NCI-H2196 treated with DMSO at 0.1 percent for 48 hours (cell line): ENCODE data around the gene IL1RAPL1.

Experiments
- DNase-seq: peaks from one replicate; lab custom pipeline; 2025; ENCODE audit not compliant: unreplicated experiment; lab: John Stamatoyannopoulos, UW

The IL1RAPL1 gene

DNA sequence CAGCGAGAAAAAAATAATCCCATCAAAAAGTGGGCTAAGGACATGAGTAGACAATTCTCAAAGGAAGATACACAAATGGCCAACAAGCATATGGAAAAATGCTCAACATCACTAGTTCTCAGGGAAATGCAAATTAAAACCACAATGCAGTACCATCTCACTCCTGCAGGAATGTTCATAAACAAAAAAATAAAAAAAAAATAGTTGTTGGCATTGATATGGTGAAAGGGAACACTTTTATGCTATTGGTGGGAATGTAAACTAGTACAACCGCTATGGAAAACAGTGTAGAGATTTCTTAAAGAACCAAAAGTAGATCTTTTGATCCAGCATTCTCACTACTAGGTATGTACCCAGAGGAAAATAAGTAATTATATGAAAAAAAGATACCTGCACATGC is 1119.8 kb downstream of the IL1RAPL1 start:
- no peak for DNase-seq

DNA sequence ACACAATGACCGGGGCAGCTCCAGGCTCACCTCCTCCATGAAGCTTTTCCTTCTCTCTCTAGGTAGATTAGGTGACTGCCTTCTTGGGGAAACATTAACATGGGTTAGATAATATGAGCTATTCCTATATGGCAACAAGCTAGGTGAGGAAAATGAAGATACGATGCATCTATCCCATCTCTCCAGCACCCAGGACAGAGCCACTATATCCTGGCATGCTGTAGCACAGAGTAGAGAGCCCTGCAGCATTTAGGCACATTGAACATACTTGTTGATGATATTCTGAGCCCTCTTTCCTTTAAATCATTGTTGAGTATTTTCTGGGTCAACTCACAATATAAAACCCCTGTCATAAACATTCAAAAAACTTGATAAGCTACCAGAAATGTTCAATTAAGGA is 1133.9 kb downstream of the IL1RAPL1 start:
- no peak for DNase-seq

GRCh38 chrX:29724316-29724715 is 1137.1 kb downstream of the IL1RAPL1 start:
- DNase-seq, result no peak

DNA sequence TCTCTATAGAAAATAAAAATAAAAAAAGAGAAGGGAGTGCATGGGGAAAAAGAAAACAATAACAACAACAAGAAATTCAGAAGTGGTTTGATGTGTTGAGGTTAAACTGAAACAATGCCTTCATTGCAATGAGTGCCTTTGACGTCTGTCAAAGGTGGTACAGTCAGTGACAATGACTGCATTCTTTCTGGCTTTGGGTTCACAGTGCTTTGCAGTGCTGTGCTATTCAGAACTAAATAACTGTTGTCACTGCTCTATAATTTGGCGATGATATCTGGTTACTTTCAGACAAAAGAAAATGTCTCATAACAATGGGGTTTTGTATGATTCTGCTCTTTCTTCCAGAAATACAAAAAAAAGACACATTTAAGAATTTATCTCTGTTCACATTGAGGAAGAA is 1139.6 kb downstream of the IL1RAPL1 start:
- DNase-seq, result no peak

DNA sequence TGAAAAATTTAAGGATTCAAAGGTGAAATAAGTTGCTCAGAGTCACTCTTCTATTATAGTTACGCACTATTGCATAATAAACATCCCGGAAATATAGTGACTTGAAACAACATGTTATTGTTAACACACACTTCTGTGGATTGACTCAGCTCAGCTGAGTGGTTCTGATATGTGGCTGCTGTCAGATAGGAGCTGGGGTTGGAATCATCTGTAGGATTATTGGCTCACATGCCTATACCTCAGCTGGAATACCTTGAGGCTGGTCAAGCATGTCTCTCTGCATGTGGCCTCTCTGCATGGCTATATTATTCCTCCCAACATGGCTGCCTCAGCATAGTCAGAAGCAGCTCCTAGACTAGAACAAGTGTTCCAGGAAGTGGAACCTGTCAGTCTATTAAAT is 1141.4 kb downstream of the IL1RAPL1 start:
- no peak for DNase-seq

- DNase-seq, result no peak
Measured at GRCh38 chrX:29744966-29745365, 1157.7 kb downstream of the IL1RAPL1 start.

DNA sequence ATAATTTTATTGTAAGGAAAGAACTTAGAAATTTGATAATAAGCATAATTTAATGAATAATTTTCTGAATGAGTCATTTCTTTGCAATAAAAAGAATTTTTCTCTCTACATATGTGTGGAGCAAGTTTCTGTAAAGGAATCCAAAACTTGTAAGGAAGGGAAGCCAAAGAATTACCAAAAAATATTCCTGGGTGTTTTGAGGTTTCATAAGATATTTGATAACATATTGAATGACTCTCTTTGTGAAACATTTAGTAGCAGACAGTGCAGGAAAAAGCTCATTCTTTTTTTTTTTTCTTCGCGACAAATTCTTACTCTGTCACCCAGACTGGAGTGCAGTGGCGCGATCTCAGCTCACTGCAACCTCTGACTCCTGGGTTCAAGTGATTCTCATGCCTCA is 1159.1 kb downstream of the IL1RAPL1 start:
- no peak for DNase-seq

GRCh38 chrX:29762006-29762405 is 1174.8 kb downstream of the IL1RAPL1 start:
- DNase-seq, result no peak

- DNase-seq, result no peak
Measured at GRCh38 chrX:29775890-29776289, 1188.6 kb downstream of the IL1RAPL1 start.

- no peak for DNase-seq
Measured at GRCh38 chrX:29787656-29788055, 1200.4 kb downstream of the IL1RAPL1 start.

GRCh38 chrX:29788991-29789699 is 1201.9 kb downstream of the IL1RAPL1 start:
- no peak for DNase-seq

- no peak for DNase-seq
Measured at GRCh38 chrX:29792335-29792734, 1205.1 kb downstream of the IL1RAPL1 start.

- DNase-seq, result no peak
Measured at GRCh38 chrX:29797156-29797555, 1209.9 kb downstream of the IL1RAPL1 start.

DNA sequence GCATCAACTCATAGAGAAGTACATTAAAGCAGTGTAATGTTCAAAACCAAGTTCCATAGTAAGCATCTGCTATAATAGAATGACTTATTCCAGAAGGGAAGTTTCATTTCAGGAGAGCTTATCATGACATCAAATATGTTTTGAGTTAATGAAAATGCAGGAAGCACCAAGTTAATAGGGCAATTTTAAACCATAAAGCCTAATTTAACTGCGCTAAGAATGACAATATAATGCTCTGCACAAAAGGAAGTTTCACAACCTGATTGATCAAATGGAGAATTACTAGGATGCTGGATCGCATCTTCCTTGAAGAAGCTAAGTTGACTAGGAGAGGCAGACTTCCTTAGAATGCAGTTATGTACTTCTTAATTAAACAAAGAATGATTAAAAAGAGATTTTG is 1211.2 kb downstream of the IL1RAPL1 start:
- no peak for DNase-seq

DNA sequence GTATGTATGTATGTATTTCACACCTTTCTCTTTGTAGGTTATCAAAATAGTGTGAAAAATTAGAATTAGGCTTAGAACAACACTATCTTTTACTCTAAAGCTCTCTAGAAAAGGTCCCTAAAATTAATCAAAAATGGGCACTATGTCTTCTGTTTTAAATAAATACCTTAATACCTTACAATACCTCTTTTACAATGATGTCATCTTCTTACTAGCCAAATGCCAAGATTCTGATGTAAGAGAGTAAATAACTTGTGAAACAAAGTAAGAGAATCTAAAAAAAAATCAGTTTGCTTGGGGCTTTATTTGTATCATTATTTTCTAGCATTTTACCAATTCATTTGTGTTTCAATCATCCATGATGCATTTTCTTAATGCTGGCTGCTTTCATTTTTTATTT is 1225.9 kb downstream of the IL1RAPL1 start:
- DNase-seq, result no peak

DNA sequence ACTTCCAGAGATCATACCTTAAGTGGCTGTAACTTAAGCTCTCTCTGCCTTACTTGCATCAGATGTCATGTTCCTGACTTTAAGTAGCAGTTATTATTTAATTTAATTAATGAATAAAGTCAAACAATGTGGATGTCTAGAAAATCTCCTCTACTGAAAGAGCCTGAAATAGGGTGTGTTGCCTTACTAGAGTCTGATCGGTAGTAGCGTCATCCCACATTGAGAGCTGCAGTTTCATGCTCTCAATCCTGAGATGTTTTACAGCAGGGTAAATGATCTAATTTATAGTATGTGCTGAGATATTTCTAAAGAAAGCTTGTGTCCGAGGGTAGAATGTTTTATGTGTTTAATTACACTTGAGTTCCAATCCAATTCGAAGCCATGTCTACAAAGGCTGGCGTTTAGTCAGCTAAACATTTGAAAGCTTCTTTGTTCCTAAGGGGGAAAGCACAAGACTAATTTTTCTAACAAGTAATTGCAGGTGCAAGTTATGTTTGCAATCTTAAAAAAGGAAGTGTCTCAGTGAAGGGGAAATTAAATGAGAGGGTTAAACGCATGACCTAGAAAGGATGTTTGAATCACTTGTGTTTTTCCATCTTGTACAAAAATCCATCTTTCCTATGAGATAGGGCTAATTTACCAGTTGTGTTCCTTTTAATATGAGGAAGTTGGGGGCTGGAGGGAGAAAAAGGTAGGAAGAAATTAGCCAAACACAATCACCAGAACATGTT is 1237.1 kb downstream of the IL1RAPL1 start:
- DNase-seq, result no peak

GRCh38 chrX:29826742-29827141 is 1239.5 kb downstream of the IL1RAPL1 start:
- DNase-seq, result no peak

DNA sequence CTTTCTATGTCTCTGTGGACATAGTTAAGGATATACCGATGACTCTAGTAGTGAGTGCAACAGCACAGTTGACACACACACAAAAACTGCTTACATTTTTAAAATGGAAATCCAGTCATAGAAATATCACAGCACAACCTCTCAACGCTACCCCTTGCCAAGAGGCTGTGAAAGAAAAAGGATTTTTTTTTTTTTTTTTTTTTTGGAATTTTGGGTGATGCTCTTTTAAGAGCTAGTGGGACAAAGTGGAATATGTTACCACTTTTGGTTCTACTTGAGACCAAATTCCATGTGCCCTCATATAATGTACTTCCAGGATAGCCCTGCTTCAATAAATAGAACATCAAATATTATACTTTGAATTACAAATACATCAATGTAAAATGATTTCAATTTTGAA is 1247.1 kb downstream of the IL1RAPL1 start:
- no peak for DNase-seq

DNA sequence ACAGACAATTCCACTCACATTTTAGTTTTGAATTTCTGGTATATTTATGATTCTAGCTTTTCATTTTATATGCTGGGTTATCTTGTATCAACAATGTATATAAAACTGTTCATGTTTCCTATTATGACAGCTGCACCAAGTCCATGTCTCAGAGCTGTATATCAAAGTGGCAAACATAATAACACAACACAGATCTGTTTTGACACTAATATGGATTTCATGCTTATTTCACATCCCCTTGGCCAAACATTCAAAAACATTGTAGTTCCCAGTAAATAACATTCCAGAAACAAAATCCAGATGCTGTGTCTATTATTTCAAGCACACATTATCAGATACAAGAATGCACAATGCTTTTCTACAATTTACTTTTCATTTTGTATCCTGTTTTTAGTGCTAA is 1247.5 kb downstream of the IL1RAPL1 start:
- DNase-seq, result no peak

GRCh38 chrX:29841750-29842149 is 1254.5 kb downstream of the IL1RAPL1 start:
- no peak for DNase-seq

GRCh38 chrX:29842552-29842951 is 1255.3 kb downstream of the IL1RAPL1 start:
- no peak for DNase-seq

DNA sequence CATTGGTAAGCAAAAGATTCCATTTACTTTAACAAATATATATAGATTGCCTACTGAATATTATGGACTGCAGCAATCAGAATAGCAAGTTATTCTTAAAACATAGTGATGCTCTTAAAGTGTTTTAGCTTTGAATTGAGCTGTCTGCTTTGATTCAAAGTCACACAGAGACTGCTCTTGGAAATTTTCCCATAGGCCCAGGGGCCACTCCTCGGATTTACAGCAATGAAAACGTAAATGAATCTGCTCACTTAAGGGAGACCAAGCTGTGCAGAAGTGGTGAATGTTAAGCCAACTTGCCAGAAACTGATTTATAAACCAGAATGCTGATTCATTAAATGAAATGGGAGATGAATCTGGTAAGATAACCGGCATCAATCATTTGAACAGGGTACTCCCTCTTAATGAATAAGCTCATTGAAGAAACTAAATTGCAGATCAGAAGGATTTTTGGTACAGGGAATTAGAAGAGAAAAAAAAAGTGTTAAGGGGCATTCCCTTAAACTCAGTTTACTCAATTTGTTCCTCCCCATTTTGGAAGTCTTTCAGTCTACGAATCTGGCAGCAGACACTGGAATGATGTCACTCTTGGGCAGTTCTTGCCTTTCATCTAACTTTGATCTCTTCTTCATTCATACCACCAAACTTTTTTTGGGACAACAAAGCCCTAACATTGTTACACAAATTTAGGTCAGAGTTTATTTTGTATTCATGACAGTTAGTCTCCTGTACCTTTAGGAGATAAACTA is 1264.8 kb downstream of the IL1RAPL1 start:
- DNase-seq, result no peak
